ENCODE results near the gene S1PR4.
"Not testable (repeated sequence)": the region's sequence is repeated elsewhere in the genome, so short reads cannot be mapped to it uniquely, and the experiment has no call there.

Gene S1PR4

DNA sequence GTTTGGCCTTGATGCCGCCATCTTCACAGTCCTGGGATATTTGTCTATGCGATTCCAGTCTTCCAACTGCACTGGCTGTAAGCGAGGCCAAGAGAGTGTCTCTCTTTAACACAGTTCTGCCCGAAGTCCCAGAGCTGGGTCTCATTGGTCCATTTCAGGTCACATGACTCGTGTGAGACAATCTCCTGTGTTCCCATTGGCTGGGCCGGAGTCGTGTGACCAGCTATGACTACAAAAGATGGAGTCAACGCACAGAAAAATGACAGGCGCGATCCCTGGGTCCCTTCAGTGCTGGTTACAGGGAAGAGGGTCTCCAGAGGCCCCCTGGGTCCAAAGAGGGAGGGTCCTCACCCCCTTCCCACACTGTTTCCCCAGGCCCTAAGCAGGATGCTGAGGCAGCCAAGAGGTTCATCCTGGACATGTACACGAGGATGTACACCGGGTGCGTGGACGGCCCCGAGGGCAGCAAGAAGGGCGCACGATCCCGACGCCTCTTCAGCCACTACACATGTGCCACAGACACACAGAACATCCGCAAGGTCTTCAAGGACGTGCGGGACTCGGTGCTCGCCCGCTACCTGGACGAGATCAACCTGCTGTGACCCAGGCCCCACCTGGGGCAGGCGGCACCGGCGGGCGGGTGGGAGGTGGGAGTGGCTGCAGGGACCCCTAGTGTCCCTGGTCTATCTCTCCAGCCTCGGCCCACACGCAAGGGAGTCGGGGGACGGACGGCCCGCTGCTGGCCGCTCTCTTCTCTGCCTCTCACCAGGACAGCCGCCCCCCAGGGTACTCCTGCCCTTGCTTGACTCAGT, 15.9 kb upstream of the S1PR4 start:
- Histone ChIP-seq H3K27me3 (ENCODE audit: control insufficient read depth in 2 of 2, insufficient read depth in 2 of 2, low read length in 2 of 2) (no peaks in the 10 kb centered on the region), H3K27ac (ENCODE audit: low read depth in 2 of 2, low read length in 2 of 2) (no peak overlapping the region), H3K9me3 (ENCODE audit: control insufficient read depth in 2 of 2, low read length in 2 of 2) (no peaks in the 10 kb centered on the region), H3K9ac (ENCODE audit: low read depth in 1 of 2, low read length in 2 of 2) (no peak overlapping the region), H3K36me3 (ENCODE audit: control insufficient read depth in 2 of 2, insufficient read depth in 2 of 2, low read length in 2 of 2) (no peaks in the 10 kb centered on the region), H3K4me3 (ENCODE audit: low read length in 2 of 2) (no peak overlapping the region), H3K4me1 (ENCODE audit: control insufficient read depth in 2 of 2, insufficient read depth in 2 of 2, low read length in 2 of 2) (no peaks in the 10 kb centered on the region)

DNA sequence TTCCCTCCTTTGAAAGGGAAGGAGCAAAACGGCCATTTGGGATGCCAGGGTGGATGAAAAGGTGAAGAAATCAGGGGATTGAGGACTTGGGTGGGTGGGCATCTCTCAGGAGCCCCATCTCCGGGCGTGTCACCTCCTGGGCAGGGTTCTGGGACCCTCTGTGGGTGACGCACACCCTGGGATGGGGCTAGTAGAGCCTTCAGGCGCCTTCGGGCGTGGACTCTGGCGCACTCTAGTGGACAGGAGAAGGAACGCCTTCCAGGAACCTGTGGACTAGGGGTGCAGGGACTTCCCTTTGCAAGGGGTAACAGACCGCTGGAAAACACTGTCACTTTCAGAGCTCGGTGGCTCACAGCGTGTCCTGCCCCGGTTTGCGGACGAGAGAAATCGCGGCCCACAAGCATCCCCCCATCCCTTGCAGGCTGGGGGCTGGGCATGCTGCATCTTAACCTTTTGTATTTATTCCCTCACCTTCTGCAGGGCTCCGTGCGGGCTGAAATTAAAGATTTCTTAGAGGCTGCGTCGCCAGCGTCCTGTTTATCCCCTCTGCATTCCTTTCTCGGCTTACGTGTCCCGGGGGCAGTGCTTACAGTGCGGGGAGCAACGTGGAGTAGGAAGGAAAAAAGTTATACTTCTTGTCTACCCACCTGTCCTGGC, 15.2 kb upstream of the S1PR4 start:
- no peaks in the 10 kb centered on the region for H3K9me3 ChIP-seq (ENCODE audit: control insufficient read depth in 2 of 2, low read length in 2 of 2)
- no peak overlapping the region for H3K27ac ChIP-seq (ENCODE audit: low read depth in 2 of 2, low read length in 2 of 2)
- H3K27me3 ChIP-seq (ENCODE audit: control insufficient read depth in 2 of 2, insufficient read depth in 2 of 2, low read length in 2 of 2) = no peaks in the 10 kb centered on the region
- H3K4me1 ChIP-seq (ENCODE audit: control insufficient read depth in 2 of 2, insufficient read depth in 2 of 2, low read length in 2 of 2) = no peaks in the 10 kb centered on the region
- no peak overlapping the region for H3K4me3 ChIP-seq (ENCODE audit: low read length in 2 of 2)
- no peak overlapping the region for H3K9ac ChIP-seq (ENCODE audit: low read depth in 1 of 2, low read length in 2 of 2)
- no peaks in the 10 kb centered on the region for H3K36me3 ChIP-seq (ENCODE audit: control insufficient read depth in 2 of 2, insufficient read depth in 2 of 2, low read length in 2 of 2)

DNA sequence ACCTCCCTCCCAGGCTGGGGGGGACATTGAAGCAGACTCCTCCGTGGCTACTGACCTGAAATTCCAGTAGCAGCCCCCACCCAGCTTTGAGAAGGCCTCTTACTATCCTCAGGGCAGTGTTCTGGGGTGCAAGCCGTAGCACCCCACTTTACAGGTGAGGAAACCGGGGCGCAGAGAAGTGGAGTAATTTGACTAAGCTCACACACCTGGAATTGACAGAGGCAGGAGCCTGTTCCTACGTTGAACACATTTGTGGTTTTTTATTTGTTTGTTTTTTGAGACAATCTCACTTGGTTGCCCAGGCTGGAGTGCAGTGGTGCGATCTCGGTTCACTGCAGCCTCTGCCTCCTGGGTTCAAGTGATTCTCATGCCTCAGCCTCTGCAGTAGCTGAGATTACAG, 14.6 kb upstream of the S1PR4 start:
- no peaks in the 10 kb centered on the region for H3K36me3 ChIP-seq (ENCODE audit: control insufficient read depth in 2 of 2, insufficient read depth in 2 of 2, low read length in 2 of 2)
- no peak overlapping the region for H3K4me3 ChIP-seq (ENCODE audit: low read length in 2 of 2)
- no peaks in the 10 kb centered on the region for H3K4me1 ChIP-seq (ENCODE audit: control insufficient read depth in 2 of 2, insufficient read depth in 2 of 2, low read length in 2 of 2)
- H3K27me3 ChIP-seq (ENCODE audit: control insufficient read depth in 2 of 2, insufficient read depth in 2 of 2, low read length in 2 of 2) = no peaks in the 10 kb centered on the region
- H3K9ac ChIP-seq (ENCODE audit: low read depth in 1 of 2, low read length in 2 of 2) = no peak overlapping the region
- no peaks in the 10 kb centered on the region for H3K9me3 ChIP-seq (ENCODE audit: control insufficient read depth in 2 of 2, low read length in 2 of 2)
- H3K27ac ChIP-seq (ENCODE audit: low read depth in 2 of 2, low read length in 2 of 2) = no peak overlapping the region

GRCh38 chr19:3167533-3168272, 10.9 kb upstream of the S1PR4 start:
- no peaks in the 10 kb centered on the region for H3K27me3 ChIP-seq (ENCODE audit: control insufficient read depth in 2 of 2, insufficient read depth in 2 of 2, low read length in 2 of 2)
- H3K4me3 ChIP-seq (ENCODE audit: low read length in 2 of 2) = no peak overlapping the region

GRCh38 chr19:3171894-3172672, 6.5 kb upstream of the S1PR4 start:
- Histone ChIP-seq H3K9me3 (ENCODE audit: control insufficient read depth in 2 of 2, low read length in 2 of 2) (no peaks in the 10 kb centered on the region), H3K4me1 (ENCODE audit: control insufficient read depth in 2 of 2, insufficient read depth in 2 of 2, low read length in 2 of 2) (peaks cover 12 to 14% of the 10 kb centered on the region in 2 donors), H3K27ac (ENCODE audit: low read depth in 2 of 2, low read length in 2 of 2) (no peak overlapping the region), H3K4me3 (ENCODE audit: low read length in 2 of 2) (no peak overlapping the region), H3K9ac (ENCODE audit: low read depth in 1 of 2, low read length in 2 of 2) (no peak overlapping the region), H3K27me3 (ENCODE audit: control insufficient read depth in 2 of 2, insufficient read depth in 2 of 2, low read length in 2 of 2) (no peaks in the 10 kb centered on the region), H3K36me3 (ENCODE audit: control insufficient read depth in 2 of 2, insufficient read depth in 2 of 2, low read length in 2 of 2) (no peaks in the 10 kb centered on the region)

More at GRCh38 chr19:3167533-3168272, 10.9 kb upstream of the S1PR4 start:
- Histone ChIP-seq H3K9ac (ENCODE audit: low read depth in 1 of 2, low read length in 2 of 2) (no peak overlapping the region), H3K36me3 (ENCODE audit: control insufficient read depth in 2 of 2, insufficient read depth in 2 of 2, low read length in 2 of 2) (no peaks in the 10 kb centered on the region), H3K9me3 (ENCODE audit: control insufficient read depth in 2 of 2, low read length in 2 of 2) (no peaks in the 10 kb centered on the region), H3K4me1 (ENCODE audit: control insufficient read depth in 2 of 2, insufficient read depth in 2 of 2, low read length in 2 of 2) (no peaks in the 10 kb centered on the region), H3K27ac (ENCODE audit: low read depth in 2 of 2, low read length in 2 of 2) (no peak overlapping the region)

GRCh38 chr19:3172673-3173000, 5.9 kb upstream of the S1PR4 start:
- not testable (repeated sequence) for H3K9me3 ChIP-seq (ENCODE audit: control insufficient read depth in 2 of 2, low read length in 2 of 2); H3K4me3 ChIP-seq (ENCODE audit: low read length in 2 of 2); H3K9ac ChIP-seq (ENCODE audit: low read depth in 1 of 2, low read length in 2 of 2); H3K27ac ChIP-seq (ENCODE audit: low read depth in 2 of 2, low read length in 2 of 2); H3K36me3 ChIP-seq (ENCODE audit: control insufficient read depth in 2 of 2, insufficient read depth in 2 of 2, low read length in 2 of 2); H3K27me3 ChIP-seq (ENCODE audit: control insufficient read depth in 2 of 2, insufficient read depth in 2 of 2, low read length in 2 of 2)
- peaks cover 16 to 18% of the 10 kb centered on the region in 2 donors for H3K4me1 ChIP-seq (ENCODE audit: control insufficient read depth in 2 of 2, insufficient read depth in 2 of 2, low read length in 2 of 2)

GRCh38 chr19:3175781-3176714, 2.5 kb upstream of the S1PR4 start:
- H3K9ac ChIP-seq (ENCODE audit: low read depth in 1 of 2, low read length in 2 of 2) = peak overlapping the region in 1 of 2 donors; percentile 39
- H3K9me3 ChIP-seq (ENCODE audit: control insufficient read depth in 2 of 2, low read length in 2 of 2) = no peaks in the 10 kb centered on the region
- H3K27me3 ChIP-seq (ENCODE audit: control insufficient read depth in 2 of 2, insufficient read depth in 2 of 2, low read length in 2 of 2) = no peaks in the 10 kb centered on the region
- no peak overlapping the region for H3K4me3 ChIP-seq (ENCODE audit: low read length in 2 of 2)
- no peaks in the 10 kb centered on the region for H3K36me3 ChIP-seq (ENCODE audit: control insufficient read depth in 2 of 2, insufficient read depth in 2 of 2, low read length in 2 of 2)
- peaks cover 16 to 18% of the 10 kb centered on the region in 2 donors for H3K4me1 ChIP-seq (ENCODE audit: control insufficient read depth in 2 of 2, insufficient read depth in 2 of 2, low read length in 2 of 2)
- peak overlapping the region; percentile 56 to 71 for H3K27ac ChIP-seq (ENCODE audit: low read depth in 2 of 2, low read length in 2 of 2)

DNA sequence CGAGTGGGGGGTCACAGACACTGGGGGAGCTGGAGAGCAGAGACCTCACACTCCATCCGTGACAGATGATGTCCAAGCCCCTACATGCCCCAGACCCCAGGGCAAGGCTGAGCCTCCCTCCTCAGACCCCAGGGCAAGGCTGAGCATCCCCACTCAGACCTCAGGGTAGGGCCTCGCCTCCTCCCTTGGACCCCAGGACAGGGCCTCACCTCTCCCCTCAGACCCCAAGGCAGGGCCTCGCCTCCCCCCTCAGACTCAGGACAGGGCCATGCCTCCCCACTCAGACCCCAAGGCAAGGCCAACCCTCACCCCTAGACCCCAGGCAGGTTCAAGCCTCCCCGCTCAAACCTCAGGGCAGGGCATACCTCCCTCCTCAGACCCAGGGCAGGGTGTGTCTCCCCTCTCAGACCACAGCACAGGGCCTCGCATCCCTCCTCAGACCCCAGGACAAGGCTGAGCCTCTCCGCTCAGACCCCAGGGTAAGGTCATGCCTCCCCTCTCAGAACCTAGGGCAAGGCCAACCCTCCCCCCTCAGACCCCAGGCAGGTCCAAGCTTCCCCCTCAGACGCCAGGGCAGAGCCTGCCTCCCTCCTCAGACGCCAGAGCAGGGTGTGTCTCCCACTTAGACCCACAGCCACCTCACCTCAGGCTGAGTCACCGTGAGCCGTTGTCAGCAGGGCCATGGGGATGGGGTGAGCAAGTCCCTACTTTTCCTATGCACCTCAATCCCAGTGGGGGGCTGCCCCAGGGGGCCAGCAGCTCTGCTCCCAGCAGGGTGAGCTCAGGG, 1.7 kb upstream of the S1PR4 start:
- Histone ChIP-seq H3K27me3 (ENCODE audit: control insufficient read depth in 2 of 2, insufficient read depth in 2 of 2, low read length in 2 of 2) (no peaks in the 10 kb centered on the region), H3K4me3 (ENCODE audit: low read length in 2 of 2) (no peak overlapping the region), H3K9me3 (ENCODE audit: control insufficient read depth in 2 of 2, low read length in 2 of 2) (no peaks in the 10 kb centered on the region), H3K27ac (ENCODE audit: low read depth in 2 of 2, low read length in 2 of 2) (peak overlapping the region; percentile 56 to 71), H3K36me3 (ENCODE audit: control insufficient read depth in 2 of 2, insufficient read depth in 2 of 2, low read length in 2 of 2) (no peaks in the 10 kb centered on the region), H3K4me1 (ENCODE audit: control insufficient read depth in 2 of 2, insufficient read depth in 2 of 2, low read length in 2 of 2) (peaks cover 16 to 18% of the 10 kb centered on the region in 2 donors), H3K9ac (ENCODE audit: low read depth in 1 of 2, low read length in 2 of 2) (peak overlapping the region in 1 of 2 donors; percentile 39)

Measured in mucosa of rectum (tissue), 2 donors.